ENCODE measurements around the gene KISS1. TPM values are rescaled to one million over a fixed set of nuclear protein-coding genes. Genes with fewer than 3 reads are reported as not detected.

Gene KISS1
- total RNA-seq, 2 donors from 2014 or later: 0.91 TPM; not detected in 1

GRCh38 chr1:204221271-204221670 lies 25.0 kb upstream of the KISS1 start:
- peaks cover 9% of the 10 kb centered on the region for H3K36me3 ChIP-seq
- H3K9ac ChIP-seq (ENCODE audit: low read depth in 2 of 2, low read length in 2 of 2): no peak overlapping the region
- TF ChIP-seq CTCF (IDR thresholded peaks at IDR 0.05): no peak
- intact Hi-C loops (cut with DNase I): no loop called here
- no peaks in the 10 kb centered on the region for H3K9me3 ChIP-seq
- H3K4me3 ChIP-seq: no peak overlapping the region
- H3K27me3 ChIP-seq: no peaks in the 10 kb centered on the region
- no peak overlapping the region for H3K27ac ChIP-seq
- no peaks in the 10 kb centered on the region for H3K4me1 ChIP-seq
- DNase-seq: no peak

GRCh38 chr1:204219971-204220616 lies 23.8 kb upstream of the KISS1 start:
- Histone ChIP-seq H3K9me3 (no peaks in the 10 kb centered on the region), H3K27ac (no peak overlapping the region), H3K9ac (ENCODE audit: low read depth in 2 of 2, low read length in 2 of 2) (no peak overlapping the region), H3K4me1 (no peaks in the 10 kb centered on the region), H3K27me3 (no peaks in the 10 kb centered on the region), H3K4me3 (no peak overlapping the region), H3K36me3 (peaks cover 9% of the 10 kb centered on the region)
- no peak for TF ChIP-seq CTCF (IDR thresholded peaks at IDR 0.05)
- intact Hi-C loops (cut with DNase I): no loop called here
- no peak for DNase-seq

GRCh38 chr1:204218552-204218951 lies 22.3 kb upstream of the KISS1 start:
- Histone ChIP-seq H3K4me1 (no peaks in the 10 kb centered on the region), H3K9ac (ENCODE audit: low read depth in 2 of 2, low read length in 2 of 2) (no peak overlapping the region), H3K9me3 (no peaks in the 10 kb centered on the region), H3K27me3 (no peaks in the 10 kb centered on the region), H3K36me3 (peaks cover 9% of the 10 kb centered on the region), H3K4me3 (no peak overlapping the region), H3K27ac (no peak overlapping the region)
- DNase-seq: no peak
- TF ChIP-seq CTCF (IDR thresholded peaks at IDR 0.05): no peak
- intact Hi-C loops (cut with DNase I): no loop called here

- no peak for DNase-seq
- Histone ChIP-seq H3K9me3 (no peaks in the 10 kb centered on the region), H3K9ac (ENCODE audit: low read depth in 2 of 2, low read length in 2 of 2) (no peak overlapping the region), H3K36me3 (peaks cover 4% of the 10 kb centered on the region), H3K4me3 (no peak overlapping the region), H3K4me1 (no peaks in the 10 kb centered on the region), H3K27me3 (no peaks in the 10 kb centered on the region), H3K27ac (no peak overlapping the region)
- TF ChIP-seq CTCF (IDR thresholded peaks at IDR 0.05): no peak
- intact Hi-C loops (cut with DNase I): no loop called here
Measured at GRCh38 chr1:204217648-204218000, 21.3 kb upstream of the KISS1 start.

GRCh38 chr1:204216880-204217647 lies 20.8 kb upstream of the KISS1 start:
- Histone ChIP-seq H3K9me3 (no peaks in the 10 kb centered on the region), H3K27ac (no peak overlapping the region), H3K27me3 (no peaks in the 10 kb centered on the region), H3K36me3 (no peaks in the 10 kb centered on the region), H3K4me3 (no peak overlapping the region), H3K9ac (ENCODE audit: low read depth in 2 of 2, low read length in 2 of 2) (no peak overlapping the region), H3K4me1 (no peaks in the 10 kb centered on the region)
- intact Hi-C loops (cut with DNase I): no loop called here
- no peak for DNase-seq
- no peak for TF ChIP-seq CTCF (IDR thresholded peaks at IDR 0.05)
